Left ventricle myocardium inferior (tissue), 1 donor: ENCODE measurements around the gene TDRD12. TPM values are rescaled to one million over a fixed set of nuclear protein-coding genes. Genes with fewer than 3 reads are reported as not detected.

ENCODE experiments used
- DNase-seq: peaks from one replicate; pipeline ENCODE4 v3.0.0-alpha.2; 2020
- H3K27ac ChIP-seq: fragments of 200-600 bp; replicated peaks from 2 replicates; pipeline ENCODE4 v1.8.0; 2021
- H3K27me3 ChIP-seq: fragments of 200-600 bp; 2 replicates; pipeline ENCODE4 v1.8.0; 2021; ENCODE audit warnings: low read depth
- H3K36me3 ChIP-seq: fragments of 200-600 bp; 2 replicates; pipeline ENCODE4 v1.8.0; 2021
- H3K4me1 ChIP-seq: fragments of 200-600 bp; 2 replicates; pipeline ENCODE4 v1.8.0; 2021
- H3K4me3 ChIP-seq: fragments of 200-600 bp; 2 replicates; pipeline ENCODE4 v1.8.0; 2021; ENCODE audit warnings: mild to moderate bottlenecking, moderate library complexity
- H3K9me3 ChIP-seq: fragments of 200-600 bp; replicated peaks from 2 replicates; pipeline ENCODE4 v1.8.0; 2021
- intact Hi-C: fragments of 100-400 bp; cut with micrococcal nuclease; formaldehyde crosslinking; loops from one replicate; pipeline ENCODE4 v1.11.0; 2022
- total RNA-seq: library from RNA; stranded (reverse); fragmentation: NEBNext Ultra II Directional; extraction: Animal tissue kit (Norgen Biotek cat#: 25700); gene quantifications from one replicate; pipeline ENCODE4 v1.2.1, GENCODE V29; 2021
- TF ChIP-seq, protein P1 (sequence below): fragments of 200-600 bp; IDR thresholded peaks from 2 replicates; pipeline ENCODE4 v1.8.0; 2021; ENCODE audit warnings: antibody characterized with exemption, mild to moderate bottlenecking, borderline replicate concordance
- donor health status: DM: no; HTN: yes; CAD: no; lungs with severe emphysema.

The TDRD12 gene
- total RNA-seq, 1 donor from 2014 or later, result not detected

DNA sequence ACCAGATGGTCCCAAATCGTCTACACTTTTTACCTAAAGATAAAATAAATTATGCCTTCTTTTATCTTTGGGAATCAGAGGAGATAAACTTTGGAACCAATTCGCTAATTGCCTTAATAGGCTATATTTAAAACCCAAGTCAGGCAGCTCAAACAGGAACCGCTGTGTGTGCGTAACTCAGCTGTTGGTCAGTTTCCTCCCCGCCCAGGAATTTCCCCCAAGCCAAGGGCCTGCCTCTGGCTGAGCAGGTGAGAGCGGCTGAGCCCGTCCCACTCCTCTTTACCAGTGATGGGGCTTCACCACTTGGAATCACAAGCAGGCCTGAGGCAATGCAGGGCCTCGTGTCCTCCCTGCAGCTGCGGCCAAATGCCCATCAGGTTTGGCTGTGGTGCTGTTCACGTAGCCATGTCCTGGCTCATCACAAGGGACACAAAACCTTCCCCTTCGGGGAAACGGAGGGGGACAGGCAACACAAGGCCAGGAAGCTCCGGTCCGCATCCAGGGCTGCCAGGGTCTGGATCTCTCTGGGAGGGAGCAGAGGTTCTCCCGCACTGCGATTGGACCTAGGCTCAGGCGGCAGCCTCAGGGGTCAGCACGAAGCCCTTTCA is 150.5 kb downstream of the TDRD12 start:
- Histone ChIP-seq H3K36me3 (no peaks in the 10 kb centered on the region), H3K27me3 (no peaks in the 10 kb centered on the region), H3K27ac (no peak overlapping the region), H3K9me3 (no peaks in the 10 kb centered on the region), H3K4me3 (no peak overlapping the region), H3K4me1 (no peaks in the 10 kb centered on the region)
- intact Hi-C loops, result no loop called here
- DNase-seq, result no peak
- TF ChIP-seq, protein P1, sequence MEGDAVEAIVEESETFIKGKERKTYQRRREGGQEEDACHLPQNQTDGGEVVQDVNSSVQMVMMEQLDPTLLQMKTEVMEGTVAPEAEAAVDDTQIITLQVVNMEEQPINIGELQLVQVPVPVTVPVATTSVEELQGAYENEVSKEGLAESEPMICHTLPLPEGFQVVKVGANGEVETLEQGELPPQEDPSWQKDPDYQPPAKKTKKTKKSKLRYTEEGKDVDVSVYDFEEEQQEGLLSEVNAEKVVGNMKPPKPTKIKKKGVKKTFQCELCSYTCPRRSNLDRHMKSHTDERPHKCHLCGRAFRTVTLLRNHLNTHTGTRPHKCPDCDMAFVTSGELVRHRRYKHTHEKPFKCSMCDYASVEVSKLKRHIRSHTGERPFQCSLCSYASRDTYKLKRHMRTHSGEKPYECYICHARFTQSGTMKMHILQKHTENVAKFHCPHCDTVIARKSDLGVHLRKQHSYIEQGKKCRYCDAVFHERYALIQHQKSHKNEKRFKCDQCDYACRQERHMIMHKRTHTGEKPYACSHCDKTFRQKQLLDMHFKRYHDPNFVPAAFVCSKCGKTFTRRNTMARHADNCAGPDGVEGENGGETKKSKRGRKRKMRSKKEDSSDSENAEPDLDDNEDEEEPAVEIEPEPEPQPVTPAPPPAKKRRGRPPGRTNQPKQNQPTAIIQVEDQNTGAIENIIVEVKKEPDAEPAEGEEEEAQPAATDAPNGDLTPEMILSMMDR, result no peak

DNA sequence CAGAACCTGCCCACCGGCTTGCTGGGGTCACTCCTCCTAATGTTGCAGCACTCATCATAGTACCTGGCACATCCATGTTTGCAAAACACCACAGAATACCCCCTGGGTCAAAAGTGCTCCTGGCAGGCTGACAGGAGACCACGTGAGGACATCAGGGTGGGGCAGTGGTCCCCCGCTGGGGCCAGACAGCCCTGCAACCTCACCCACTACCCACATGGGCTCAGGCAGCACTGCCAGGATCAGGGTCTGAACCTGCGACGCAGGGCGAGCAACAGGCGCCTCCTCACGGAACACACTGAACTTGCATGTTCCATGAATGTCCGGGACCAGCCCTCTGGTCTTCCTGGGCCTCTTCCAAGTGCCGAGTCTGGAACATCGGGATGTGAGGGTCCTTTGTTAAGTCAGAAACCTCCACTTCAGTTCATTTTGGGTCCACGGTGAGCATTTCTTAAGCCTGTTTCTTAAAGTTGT is 151.4 kb downstream of the TDRD12 start:
- intact Hi-C loops, result no loop called here
- no peak overlapping the region for H3K27ac ChIP-seq
- H3K36me3 ChIP-seq, result no peaks in the 10 kb centered on the region
- no peaks in the 10 kb centered on the region for H3K4me1 ChIP-seq
- H3K9me3 ChIP-seq, result no peaks in the 10 kb centered on the region
- no peaks in the 10 kb centered on the region for H3K27me3 ChIP-seq
- TF ChIP-seq, protein P1, result no peak
- no peak overlapping the region for H3K4me3 ChIP-seq
- no peak for DNase-seq

DNA sequence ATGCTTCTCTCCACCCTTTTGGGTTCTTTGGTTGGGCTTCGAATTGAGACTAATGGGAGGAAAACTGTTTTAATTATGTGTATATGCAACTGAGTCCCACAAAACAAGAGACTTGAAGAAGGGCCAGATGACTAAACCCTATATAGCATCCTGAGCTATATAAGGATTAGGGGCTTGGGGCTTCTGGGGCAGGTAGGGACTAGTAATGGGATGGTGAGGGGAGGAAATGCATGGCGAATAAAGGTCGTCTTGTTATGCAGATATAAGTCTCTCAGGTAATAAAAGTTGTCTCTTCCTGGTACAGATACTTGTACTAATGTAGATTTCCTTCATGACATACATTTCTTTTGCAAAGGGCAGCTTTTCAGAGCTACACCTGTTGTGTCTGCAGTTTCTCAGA is 152.8 kb downstream of the TDRD12 start:
- no peaks in the 10 kb centered on the region for H3K9me3 ChIP-seq
- TF ChIP-seq, protein P1, result no peak
- no peak for DNase-seq
- no peaks in the 10 kb centered on the region for H3K27me3 ChIP-seq
- H3K27ac ChIP-seq, result no peak overlapping the region
- intact Hi-C loops, result no loop called here
- H3K4me3 ChIP-seq, result no peak overlapping the region
- H3K4me1 ChIP-seq, result no peaks in the 10 kb centered on the region
- H3K36me3 ChIP-seq, result peaks cover 5% of the 10 kb centered on the region

DNA sequence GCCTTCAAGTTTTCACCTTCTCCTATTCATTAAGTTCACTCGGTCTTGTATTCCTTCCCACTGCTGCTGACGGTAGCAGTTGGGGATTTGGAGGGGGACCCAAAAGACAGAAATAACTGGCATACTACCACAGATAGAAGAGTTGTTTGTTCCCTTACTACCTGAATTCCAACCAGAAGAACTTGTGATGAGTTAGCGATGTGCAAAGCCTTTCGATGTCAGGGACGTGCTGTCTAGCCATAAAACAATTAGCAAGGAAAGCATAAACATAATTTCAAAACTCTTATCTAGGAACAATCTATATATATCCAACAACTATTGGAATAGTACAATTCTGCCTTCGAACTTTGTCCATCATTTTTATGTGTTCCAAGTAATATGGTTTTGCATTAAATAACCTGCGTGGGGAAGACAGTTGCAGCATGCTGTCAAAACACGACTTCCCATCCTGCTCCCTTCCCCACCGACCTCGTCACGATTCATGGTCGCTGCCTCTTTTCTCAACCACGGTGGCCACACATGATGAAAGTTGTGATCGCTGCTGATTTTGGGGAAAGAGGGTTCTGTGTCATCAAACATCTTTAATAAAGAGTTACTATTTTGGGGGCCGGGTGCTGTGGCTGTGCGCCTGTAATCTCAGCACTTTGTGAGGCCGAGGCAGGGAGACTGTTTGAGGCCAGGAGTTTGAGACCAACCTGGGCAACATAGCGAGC is 153.8 kb downstream of the TDRD12 start:
- Histone ChIP-seq H3K36me3 (peaks cover 11% of the 10 kb centered on the region), H3K4me3 (no peak overlapping the region), H3K27ac (no peak overlapping the region), H3K9me3 (no peaks in the 10 kb centered on the region), H3K27me3 (no peaks in the 10 kb centered on the region), H3K4me1 (no peaks in the 10 kb centered on the region)
- TF ChIP-seq, protein P1, result no peak
- DNase-seq, result no peak
- intact Hi-C loops, result no loop called here

DNA sequence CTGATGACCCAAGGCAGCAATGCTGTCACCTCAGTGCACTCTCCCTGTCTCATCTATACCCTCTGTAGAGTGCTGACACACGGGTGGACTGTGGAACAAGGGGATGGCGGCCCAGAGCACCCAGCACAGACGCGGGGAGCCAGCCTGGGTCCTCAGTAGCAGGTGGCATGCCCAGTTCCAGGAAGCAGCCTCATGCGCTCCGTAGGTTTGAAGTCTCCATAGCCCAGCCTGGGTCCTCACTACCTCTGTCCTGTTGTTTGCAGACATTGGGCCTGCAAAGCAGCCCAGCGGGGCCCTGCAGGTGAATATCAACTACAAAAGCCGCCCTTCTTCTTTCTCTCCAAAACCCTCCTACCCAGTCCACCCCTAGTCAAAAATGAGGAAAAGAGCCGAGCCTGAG is 155.0 kb downstream of the TDRD12 start:
- Histone ChIP-seq H3K4me3 (no peak overlapping the region), H3K27me3 (no peaks in the 10 kb centered on the region), H3K4me1 (no peaks in the 10 kb centered on the region), H3K36me3 (peaks cover 23% of the 10 kb centered on the region), H3K27ac (no peak overlapping the region), H3K9me3 (no peaks in the 10 kb centered on the region)
- no peak for DNase-seq
- TF ChIP-seq, protein P1, result no peak
- intact Hi-C loops, result no loop called here
